ENCODE results near the gene LATS2. TPM values are rescaled to one million over a fixed set of nuclear protein-coding genes. Genes with fewer than 3 reads are reported as not detected.

Gene LATS2
- total RNA-seq, 3 donors from 2014 or later, result 15.1 to 35.2 (median 21.6) TPM

- H3K27ac ChIP-seq, result no peak overlapping the region
- peaks cover 0 to 3% of the 10 kb centered on the region in 2 donors for H3K4me1 ChIP-seq
- TF ChIP-seq POLR2A (IDR thresholded peaks at IDR 0.05) (no peak), CTCF (IDR thresholded peaks at IDR 0.05) (no peak), POLR2AphosphoS5 (IDR thresholded peaks at IDR 0.05) (no peak)
Observed at GRCh38 chr13:21043898-21044297, 17.5 kb downstream of the LATS2 start.

GRCh38 chr13:21040120-21040826, 21.1 kb downstream of the LATS2 start:
- Histone ChIP-seq H3K4me1 (peaks cover 0 to 3% of the 10 kb centered on the region in 2 donors), H3K27me3 (no peaks in the 10 kb centered on the region), H3K4me3 (no peak overlapping the region), H3K9me3 (no peaks in the 10 kb centered on the region), H3K27ac (no peak overlapping the region), H3K36me3 (no peaks in the 10 kb centered on the region)
- TF ChIP-seq POLR2A (IDR thresholded peaks at IDR 0.05), result no peak
- TF ChIP-seq POLR2AphosphoS5 (IDR thresholded peaks at IDR 0.05), result no peak
- intact Hi-C loops (cut with DNase I; ENCODE audit: low total_unique reads), result no loop called here
- DNase-seq (ENCODE audit: low spot score in 2 of 2), result no peak

More at GRCh38 chr13:21043898-21044297, 17.5 kb downstream of the LATS2 start:
- Histone ChIP-seq H3K4me3 (no peak overlapping the region), H3K9me3 (no peaks in the 10 kb centered on the region), H3K27me3 (no peaks in the 10 kb centered on the region), H3K36me3 (no peaks in the 10 kb centered on the region)
- DNase-seq (ENCODE audit: low spot score in 2 of 2), result no peak
- intact Hi-C loops (cut with DNase I; ENCODE audit: low total_unique reads), result no loop called here

GRCh38 chr13:21039097-21039800, 22.1 kb downstream of the LATS2 start:
- no peak for DNase-seq (ENCODE audit: low spot score in 2 of 2)
- peaks cover 3 to 6% of the 10 kb centered on the region in 2 donors for H3K4me1 ChIP-seq
- no peaks in the 10 kb centered on the region for H3K36me3 ChIP-seq
- intact Hi-C loops (cut with DNase I; ENCODE audit: low total_unique reads), result no loop called here
- TF ChIP-seq POLR2A (IDR thresholded peaks at IDR 0.05) (no peak), POLR2AphosphoS5 (IDR thresholded peaks at IDR 0.05) (no peak), CTCF (IDR thresholded peaks at IDR 0.05) (no peak)
- H3K4me3 ChIP-seq, result no peak overlapping the region
- H3K9me3 ChIP-seq, result no peaks in the 10 kb centered on the region
- no peaks in the 10 kb centered on the region for H3K27me3 ChIP-seq
- no peak overlapping the region for H3K27ac ChIP-seq

GRCh38 chr13:21037656-21038055, 23.7 kb downstream of the LATS2 start:
- H3K4me1 ChIP-seq, result peaks cover 11 to 13% of the 10 kb centered on the region in 2 donors
- no peak for TF ChIP-seq CTCF (IDR thresholded peaks at IDR 0.05)
- no peak for DNase-seq (ENCODE audit: low spot score in 2 of 2)
- intact Hi-C loops (cut with DNase I; ENCODE audit: low total_unique reads), result no loop called here
- H3K9me3 ChIP-seq, result no peaks in the 10 kb centered on the region
- no peaks in the 10 kb centered on the region for H3K27me3 ChIP-seq
- H3K36me3 ChIP-seq, result no peaks in the 10 kb centered on the region
- H3K4me3 ChIP-seq, result no peak overlapping the region
- no peak overlapping the region for H3K27ac ChIP-seq

GRCh38 chr13:21035498-21035897, 25.9 kb downstream of the LATS2 start:
- TF ChIP-seq CTCF (IDR thresholded peaks at IDR 0.05), result no peak
- no peak for TF ChIP-seq POLR2AphosphoS5 (IDR thresholded peaks at IDR 0.05)
- no peak for TF ChIP-seq POLR2A (IDR thresholded peaks at IDR 0.05)
- Histone ChIP-seq H3K27ac (peak overlapping the region in 1 of 2 donors; percentile 8), H3K9me3 (no peaks in the 10 kb centered on the region), H3K36me3 (no peaks in the 10 kb centered on the region), H3K4me3 (no peak overlapping the region), H3K4me1 (peaks cover 9 to 16% of the 10 kb centered on the region in 2 donors), H3K27me3 (no peaks in the 10 kb centered on the region)
- intact Hi-C loops (cut with DNase I; ENCODE audit: low total_unique reads), result no loop called here
- DNase-seq (ENCODE audit: low spot score in 2 of 2), result no peak
